Measurements from ENCODE around the gene EIF2A.

EIF2A gene

DNA sequence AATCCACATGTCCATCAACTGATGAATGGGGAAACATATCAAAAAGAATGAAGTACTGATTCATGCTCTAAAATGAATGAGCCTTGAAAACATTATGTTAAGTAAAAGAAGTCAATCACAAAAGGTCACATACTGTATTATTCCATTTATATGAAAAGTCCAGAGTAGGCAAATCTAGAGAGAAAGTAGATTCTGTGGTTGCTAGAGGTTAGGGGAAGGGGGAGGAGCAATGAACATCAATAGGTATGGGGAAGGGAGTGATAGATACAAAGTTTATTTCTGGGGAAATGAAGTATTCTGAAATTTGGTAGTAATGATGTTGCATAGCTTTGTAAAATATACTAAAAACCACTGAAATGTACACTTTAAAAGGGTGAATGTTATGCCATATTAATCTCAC lies 14.8 kb upstream of the EIF2A start:
- no peaks in the 10 kb centered on the region for H3K36me3 ChIP-seq (ENCODE audit: control insufficient read depth, insufficient read depth, low read length)
- H3K79me2 ChIP-seq: peaks cover 7% of the 10 kb centered on the region
- no peak overlapping the region for H2AFZ ChIP-seq
- TF ChIP-seq, protein P1, sequence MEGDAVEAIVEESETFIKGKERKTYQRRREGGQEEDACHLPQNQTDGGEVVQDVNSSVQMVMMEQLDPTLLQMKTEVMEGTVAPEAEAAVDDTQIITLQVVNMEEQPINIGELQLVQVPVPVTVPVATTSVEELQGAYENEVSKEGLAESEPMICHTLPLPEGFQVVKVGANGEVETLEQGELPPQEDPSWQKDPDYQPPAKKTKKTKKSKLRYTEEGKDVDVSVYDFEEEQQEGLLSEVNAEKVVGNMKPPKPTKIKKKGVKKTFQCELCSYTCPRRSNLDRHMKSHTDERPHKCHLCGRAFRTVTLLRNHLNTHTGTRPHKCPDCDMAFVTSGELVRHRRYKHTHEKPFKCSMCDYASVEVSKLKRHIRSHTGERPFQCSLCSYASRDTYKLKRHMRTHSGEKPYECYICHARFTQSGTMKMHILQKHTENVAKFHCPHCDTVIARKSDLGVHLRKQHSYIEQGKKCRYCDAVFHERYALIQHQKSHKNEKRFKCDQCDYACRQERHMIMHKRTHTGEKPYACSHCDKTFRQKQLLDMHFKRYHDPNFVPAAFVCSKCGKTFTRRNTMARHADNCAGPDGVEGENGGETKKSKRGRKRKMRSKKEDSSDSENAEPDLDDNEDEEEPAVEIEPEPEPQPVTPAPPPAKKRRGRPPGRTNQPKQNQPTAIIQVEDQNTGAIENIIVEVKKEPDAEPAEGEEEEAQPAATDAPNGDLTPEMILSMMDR (IDR thresholded peaks at IDR 0.05): no peak
- H3K4me3 ChIP-seq (ENCODE audit: low read depth, low read length): no peak overlapping the region
- H3K27me3 ChIP-seq (ENCODE audit: control insufficient read depth, insufficient read depth, low read length): no peaks in the 10 kb centered on the region
- H3K9ac ChIP-seq: no peak overlapping the region
- no peaks in the 10 kb centered on the region for H3K4me1 ChIP-seq
- no peak overlapping the region for H3K27ac ChIP-seq
- no peaks in the 10 kb centered on the region for H3K9me3 ChIP-seq (ENCODE audit: control insufficient read depth, low read length)
- no peak overlapping the region for H3K4me2 ChIP-seq (ENCODE audit: low read length)

DNA sequence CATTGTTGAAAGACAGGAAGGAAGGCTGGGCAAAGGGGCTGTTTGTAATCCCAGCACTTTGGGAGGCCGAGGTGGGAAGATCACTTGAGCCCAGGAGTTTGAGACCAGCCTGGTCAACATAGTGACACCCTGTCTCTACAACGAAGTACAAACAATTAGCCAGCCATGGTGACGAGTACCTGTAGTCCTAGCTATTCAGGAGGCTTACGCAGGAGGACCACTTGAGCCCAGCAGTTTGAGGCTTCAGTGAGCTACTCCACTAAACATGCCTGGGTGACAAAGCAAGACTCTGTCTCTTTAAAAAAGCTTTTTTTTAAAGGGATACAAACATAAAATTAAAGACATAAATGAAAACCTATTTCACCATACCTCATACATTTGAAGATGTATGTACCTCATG lies 11.4 kb upstream of the EIF2A start:
- H3K4me3 ChIP-seq (ENCODE audit: low read depth, low read length): no peak overlapping the region
- TF ChIP-seq, protein P1 (IDR thresholded peaks at IDR 0.05): no peak

DNA sequence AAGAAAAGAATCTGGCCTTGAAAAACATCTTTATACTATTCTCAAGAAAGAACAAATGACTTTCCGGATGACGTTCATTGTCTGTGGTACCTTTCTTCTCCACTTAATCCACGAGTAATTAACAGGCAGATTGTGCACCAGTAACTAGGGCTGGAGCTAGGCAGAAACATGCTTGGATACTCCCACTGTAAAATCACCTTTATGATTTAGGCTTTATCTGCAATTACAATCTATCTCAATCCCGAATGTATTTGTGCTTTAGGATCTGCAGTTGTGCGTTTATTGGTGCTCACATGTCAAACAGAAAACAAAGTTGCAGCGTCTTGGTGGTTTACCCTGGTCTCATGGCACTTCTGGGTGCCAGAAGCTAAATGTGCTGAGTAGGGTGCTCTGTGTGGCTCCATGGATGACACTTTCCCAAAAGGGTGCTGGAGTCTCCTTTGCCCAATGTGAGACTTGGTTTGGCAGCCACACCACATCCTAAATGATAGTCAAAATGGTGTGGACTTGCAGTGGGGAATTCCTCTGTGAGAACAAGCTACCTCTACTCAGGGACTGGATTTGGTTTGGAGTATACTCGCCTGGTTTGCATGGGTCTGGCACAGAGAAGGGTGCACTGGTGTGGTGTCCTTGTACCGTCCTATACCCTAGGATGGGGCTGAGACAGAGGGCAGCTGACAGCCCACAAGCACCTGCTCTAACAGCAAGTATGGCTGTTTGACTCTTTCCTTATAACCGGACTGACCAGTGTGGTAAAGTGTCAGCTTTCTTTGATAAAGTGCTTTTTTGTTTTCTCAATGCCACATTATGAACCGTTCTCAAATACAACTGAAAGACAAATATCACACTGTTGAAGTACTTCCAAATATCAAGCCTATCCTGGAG lies 8.0 kb upstream of the EIF2A start:
- Histone ChIP-seq H3K27me3 (ENCODE audit: control insufficient read depth, insufficient read depth, low read length) (no peaks in the 10 kb centered on the region), H3K27ac (no peak overlapping the region), H2AFZ (no peak overlapping the region), H3K9me3 (ENCODE audit: control insufficient read depth, low read length) (no peaks in the 10 kb centered on the region), H3K4me1 (no peaks in the 10 kb centered on the region), H3K9ac (no peak overlapping the region), H3K79me2 (peaks cover 23% of the 10 kb centered on the region), H3K4me3 (ENCODE audit: low read depth, low read length) (no peak overlapping the region), H3K36me3 (ENCODE audit: control insufficient read depth, insufficient read depth, low read length) (no peaks in the 10 kb centered on the region), H3K4me2 (ENCODE audit: low read length) (no peak overlapping the region)
- TF ChIP-seq, protein P1 (IDR thresholded peaks at IDR 0.05): no peak

More for the DNA sequence above, 11.4 kb upstream of the EIF2A start:
- Histone ChIP-seq H3K4me2 (ENCODE audit: low read length) (no peak overlapping the region), H3K9me3 (ENCODE audit: control insufficient read depth, low read length) (no peaks in the 10 kb centered on the region), H3K27me3 (ENCODE audit: control insufficient read depth, insufficient read depth, low read length) (no peaks in the 10 kb centered on the region), H3K9ac (no peak overlapping the region), H3K27ac (no peak overlapping the region), H3K4me1 (no peaks in the 10 kb centered on the region), H2AFZ (no peak overlapping the region), H3K79me2 (peaks cover 26% of the 10 kb centered on the region), H3K36me3 (ENCODE audit: control insufficient read depth, insufficient read depth, low read length) (no peaks in the 10 kb centered on the region)

DNA sequence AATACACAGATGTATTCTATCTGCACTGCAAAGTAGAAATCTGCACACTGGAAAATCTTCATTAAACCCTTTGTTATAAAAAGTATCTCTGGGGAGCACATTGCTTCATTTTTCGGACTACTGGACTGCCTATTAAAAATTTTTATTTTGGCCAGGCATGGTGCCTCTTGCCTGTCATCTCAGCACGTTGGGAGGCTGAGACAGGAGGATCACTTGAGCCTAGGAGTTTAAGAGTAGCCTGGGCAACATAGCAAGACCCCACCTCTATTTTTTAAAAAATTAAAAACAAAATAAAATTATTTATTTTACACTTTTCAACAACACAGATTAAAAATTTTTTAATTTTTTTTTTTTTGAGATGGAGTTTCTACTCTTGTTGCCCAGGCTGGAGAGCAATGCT lies 6.3 kb upstream of the EIF2A start:
- H3K4me2 ChIP-seq (ENCODE audit: low read length): no peak overlapping the region
- H3K27ac ChIP-seq: no peak overlapping the region
- TF ChIP-seq, protein P1 (IDR thresholded peaks at IDR 0.05): no peak
- no peak overlapping the region for H3K9ac ChIP-seq
- peaks cover 23% of the 10 kb centered on the region for H3K79me2 ChIP-seq
- no peaks in the 10 kb centered on the region for H3K27me3 ChIP-seq (ENCODE audit: control insufficient read depth, insufficient read depth, low read length)
- no peak overlapping the region for H3K4me3 ChIP-seq (ENCODE audit: low read depth, low read length)
- peaks cover 6% of the 10 kb centered on the region for H3K4me1 ChIP-seq
- no peaks in the 10 kb centered on the region for H3K9me3 ChIP-seq (ENCODE audit: control insufficient read depth, low read length)
- H2AFZ ChIP-seq: no peak overlapping the region
- H3K36me3 ChIP-seq (ENCODE audit: control insufficient read depth, insufficient read depth, low read length): no peaks in the 10 kb centered on the region

DNA sequence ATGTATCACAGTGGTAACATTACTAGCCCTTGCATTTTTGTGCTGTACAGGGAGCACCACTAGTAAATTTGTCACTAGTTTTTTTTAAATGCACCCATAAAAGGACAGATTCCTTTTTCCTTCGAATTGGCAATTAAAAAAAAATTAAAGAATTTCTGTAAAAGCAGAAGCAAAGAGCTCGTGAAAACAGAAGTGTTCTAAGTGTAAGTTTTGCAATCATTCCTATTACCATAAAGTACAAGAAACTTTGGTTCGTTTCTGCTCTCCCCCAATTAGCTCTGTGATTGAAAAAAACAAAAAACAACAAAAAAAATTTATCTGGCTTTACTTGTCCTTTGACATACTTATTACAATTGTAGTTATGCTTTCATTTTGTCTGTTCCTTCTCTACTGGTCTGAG lies 5.6 kb upstream of the EIF2A start:
- Histone ChIP-seq H3K9ac (no peak overlapping the region), H3K79me2 (peaks cover 22% of the 10 kb centered on the region), H3K4me2 (ENCODE audit: low read length) (no peak overlapping the region), H3K4me1 (peaks cover 6% of the 10 kb centered on the region), H3K27ac (no peak overlapping the region), H3K27me3 (ENCODE audit: control insufficient read depth, insufficient read depth, low read length) (no peaks in the 10 kb centered on the region), H3K36me3 (ENCODE audit: control insufficient read depth, insufficient read depth, low read length) (no peaks in the 10 kb centered on the region), H2AFZ (no peak overlapping the region), H3K4me3 (ENCODE audit: low read depth, low read length) (no peak overlapping the region), H3K9me3 (ENCODE audit: control insufficient read depth, low read length) (no peaks in the 10 kb centered on the region)
- TF ChIP-seq, protein P1 (IDR thresholded peaks at IDR 0.05): no peak
